Erythroblast (primary cell): ENCODE measurements around the gene MDC1.

Experiments
- GATA1 ChIP-seq: IDR thresholded peaks from 2 replicates; pipeline ENCODE4 v1.6.1; 2011; ENCODE audit warnings: low read depth, mild to moderate bottlenecking, control low read depth, low read length, moderate library complexity
- POLR2A ChIP-seq: IDR thresholded peaks from 2 replicates; pipeline ENCODE4 v1.6.1; 2011; ENCODE audit warnings: mild to moderate bottlenecking, low read length

DNA sequence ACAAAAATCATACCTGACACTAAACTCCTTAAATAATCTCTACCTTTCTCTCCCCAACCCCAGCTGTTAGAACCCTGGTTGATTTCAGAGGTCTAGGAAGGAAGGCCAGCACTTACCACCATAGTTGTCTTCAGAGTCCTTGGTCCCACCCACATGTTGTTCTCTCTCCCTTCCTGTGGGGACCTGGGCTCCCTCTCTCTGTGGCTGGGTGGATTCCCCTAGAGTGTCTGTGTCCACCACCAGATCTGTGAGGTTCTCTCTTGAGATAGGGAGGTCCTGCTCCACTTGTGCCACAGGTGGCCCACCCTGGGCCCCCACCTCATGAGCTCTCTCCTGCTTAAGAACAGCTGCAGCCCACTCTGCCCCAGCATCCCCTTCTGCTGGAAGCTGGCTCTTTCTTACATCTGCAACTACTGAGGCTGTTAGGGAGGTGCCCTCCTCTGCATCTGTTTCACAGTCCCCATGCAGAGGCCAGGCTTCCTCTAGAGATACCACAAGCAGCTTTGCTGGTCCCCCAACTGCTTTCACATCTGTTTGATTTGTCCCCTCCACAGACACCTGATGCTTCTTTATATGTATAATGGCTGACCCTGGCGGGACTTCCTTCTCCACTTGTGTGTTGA is 5.2 kb downstream of the MDC1 start:
- TF ChIP-seq POLR2A (no peak), GATA1 (no peak)
